Stimulated activated CD8-positive, alpha-beta memory T cell treated with anti-CD3 and anti-CD28 coated beads, Interleukin-4, amount 100 ng/mL, for 24 hours (primary cell): ENCODE measurements around the gene SLC25A13.
"Not testable (repeated sequence)": the region's sequence is repeated elsewhere in the genome, so short reads cannot be mapped to it uniquely, and the experiment has no call there.

Source experiments
- DNase-seq: peaks from one replicate; pipeline ENCODE4 v3.0.0-alpha.2; 2020; ENCODE audit warnings: low read depth

SLC25A13 gene, protein sequence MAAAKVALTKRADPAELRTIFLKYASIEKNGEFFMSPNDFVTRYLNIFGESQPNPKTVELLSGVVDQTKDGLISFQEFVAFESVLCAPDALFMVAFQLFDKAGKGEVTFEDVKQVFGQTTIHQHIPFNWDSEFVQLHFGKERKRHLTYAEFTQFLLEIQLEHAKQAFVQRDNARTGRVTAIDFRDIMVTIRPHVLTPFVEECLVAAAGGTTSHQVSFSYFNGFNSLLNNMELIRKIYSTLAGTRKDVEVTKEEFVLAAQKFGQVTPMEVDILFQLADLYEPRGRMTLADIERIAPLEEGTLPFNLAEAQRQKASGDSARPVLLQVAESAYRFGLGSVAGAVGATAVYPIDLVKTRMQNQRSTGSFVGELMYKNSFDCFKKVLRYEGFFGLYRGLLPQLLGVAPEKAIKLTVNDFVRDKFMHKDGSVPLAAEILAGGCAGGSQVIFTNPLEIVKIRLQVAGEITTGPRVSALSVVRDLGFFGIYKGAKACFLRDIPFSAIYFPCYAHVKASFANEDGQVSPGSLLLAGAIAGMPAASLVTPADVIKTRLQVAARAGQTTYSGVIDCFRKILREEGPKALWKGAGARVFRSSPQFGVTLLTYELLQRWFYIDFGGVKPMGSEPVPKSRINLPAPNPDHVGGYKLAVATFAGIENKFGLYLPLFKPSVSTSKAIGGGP

DNA sequence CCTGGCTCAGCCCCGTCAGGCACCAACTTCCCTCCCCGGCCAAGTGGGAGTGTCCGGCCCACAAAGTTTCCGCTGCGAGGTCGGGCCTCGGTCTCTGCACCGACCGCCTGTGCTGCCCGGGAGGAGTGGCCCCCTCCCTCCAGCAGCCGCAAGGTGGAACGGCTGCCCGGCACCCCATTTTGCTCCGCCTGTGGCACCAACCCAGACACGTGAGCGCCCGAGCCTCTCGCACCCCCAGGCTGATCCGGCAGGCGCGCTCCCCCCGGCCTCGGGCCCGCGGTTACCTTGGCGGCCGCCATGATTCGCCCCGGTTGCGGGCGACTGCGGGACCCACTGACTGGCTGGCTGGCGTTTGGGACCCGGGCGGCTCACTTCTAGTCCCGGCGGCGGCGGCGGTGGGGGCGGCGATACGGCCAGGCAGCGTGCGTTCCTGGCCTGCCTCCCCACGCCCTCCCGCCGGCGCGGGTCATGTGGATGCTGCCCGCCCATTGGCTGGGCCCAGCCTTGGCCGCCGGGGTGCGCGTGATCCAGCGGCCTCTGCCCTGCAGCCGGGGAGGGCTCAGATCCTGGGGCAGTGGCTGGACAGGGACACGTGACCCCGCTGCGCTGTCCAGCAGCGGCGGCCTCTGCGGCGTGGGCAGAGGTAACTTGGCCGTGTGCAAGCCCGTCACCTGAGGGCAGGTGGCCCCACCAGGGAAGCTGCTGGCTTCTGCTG lies at the start of gene SLC25A13:
TSS of gene SLC25A13 (minus strand) at position 441 of the 715 bp plus-strand sequence. CDS start at position 299, 142 bp downstream.
- peak; percentile 55 for DNase-seq

DNA sequence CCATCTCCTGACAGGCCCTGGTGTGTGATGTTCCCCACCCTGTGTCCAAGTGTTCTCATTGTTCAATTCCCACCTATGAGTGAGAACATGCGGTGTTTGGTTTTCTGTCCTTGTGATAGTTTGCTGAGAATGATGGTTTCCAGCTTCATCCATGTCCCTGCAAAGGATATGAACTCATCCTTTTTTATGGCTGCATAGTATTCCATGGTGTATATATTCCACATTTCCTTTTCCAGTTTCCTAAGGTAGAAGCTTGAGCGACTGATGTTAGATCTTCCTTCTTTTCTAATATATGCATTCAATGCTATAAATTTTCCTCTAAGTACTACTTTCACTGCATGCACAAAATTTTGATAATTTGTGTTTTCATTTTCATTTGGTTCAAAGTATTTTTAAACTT lies 44.0 kb upstream of the SLC25A13 start:
- DNase-seq = not testable (repeated sequence)

DNA sequence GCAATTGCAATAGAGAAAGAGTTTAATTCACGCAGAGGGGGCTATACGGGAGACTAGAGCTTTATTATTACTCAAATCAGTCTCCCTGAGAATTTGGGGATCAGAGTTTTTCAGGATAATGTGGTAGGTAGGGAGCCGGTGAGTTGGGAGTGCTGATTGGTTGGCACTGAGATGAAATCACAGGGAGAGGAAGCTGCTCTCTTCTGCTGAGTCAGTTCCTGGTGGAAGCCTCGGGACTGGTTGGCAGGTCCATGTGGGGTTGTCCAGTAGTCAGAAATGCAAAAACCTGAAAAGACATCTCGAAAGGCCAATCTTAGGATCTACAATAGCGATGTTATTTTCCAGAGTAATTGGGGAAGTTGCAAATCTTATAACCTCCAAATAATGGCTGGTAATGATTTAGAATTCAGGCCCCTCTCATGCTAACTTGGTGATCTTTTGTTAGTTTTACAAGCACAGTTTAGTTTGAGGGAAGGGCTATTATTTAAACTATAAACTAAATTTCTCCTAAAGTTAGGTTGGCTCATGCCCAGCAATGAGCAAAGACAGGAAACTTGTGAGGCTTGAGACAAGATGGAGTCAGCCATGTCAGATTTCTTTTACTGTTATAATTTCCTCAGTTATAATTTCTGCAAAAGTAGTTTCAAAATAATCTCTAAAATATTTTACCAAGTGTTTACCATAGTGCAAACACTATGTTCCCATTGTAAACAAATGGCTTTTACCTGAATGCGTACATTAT lies 39.4 kb upstream of the SLC25A13 start:
- DNase-seq = no peak

DNA sequence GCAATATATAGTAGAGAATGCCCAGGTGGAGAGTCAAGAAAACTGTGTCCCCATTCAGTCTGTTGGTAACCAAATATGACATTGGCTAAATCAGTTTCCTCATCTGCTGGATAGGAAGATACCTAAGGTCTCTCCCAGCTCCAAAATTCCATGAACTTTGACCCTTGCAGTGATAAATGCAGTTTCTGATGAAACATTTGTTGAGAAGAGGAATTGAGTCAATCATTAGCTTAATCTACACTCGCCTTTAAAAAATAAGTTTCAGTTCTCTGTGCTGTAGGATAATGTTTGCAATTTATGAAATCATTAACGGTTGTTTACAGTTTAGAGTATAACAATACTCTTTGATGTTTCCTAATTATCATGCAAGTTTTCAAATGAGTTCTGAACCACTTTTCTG lies 38.0 kb upstream of the SLC25A13 start:
- DNase-seq = no peak

DNA sequence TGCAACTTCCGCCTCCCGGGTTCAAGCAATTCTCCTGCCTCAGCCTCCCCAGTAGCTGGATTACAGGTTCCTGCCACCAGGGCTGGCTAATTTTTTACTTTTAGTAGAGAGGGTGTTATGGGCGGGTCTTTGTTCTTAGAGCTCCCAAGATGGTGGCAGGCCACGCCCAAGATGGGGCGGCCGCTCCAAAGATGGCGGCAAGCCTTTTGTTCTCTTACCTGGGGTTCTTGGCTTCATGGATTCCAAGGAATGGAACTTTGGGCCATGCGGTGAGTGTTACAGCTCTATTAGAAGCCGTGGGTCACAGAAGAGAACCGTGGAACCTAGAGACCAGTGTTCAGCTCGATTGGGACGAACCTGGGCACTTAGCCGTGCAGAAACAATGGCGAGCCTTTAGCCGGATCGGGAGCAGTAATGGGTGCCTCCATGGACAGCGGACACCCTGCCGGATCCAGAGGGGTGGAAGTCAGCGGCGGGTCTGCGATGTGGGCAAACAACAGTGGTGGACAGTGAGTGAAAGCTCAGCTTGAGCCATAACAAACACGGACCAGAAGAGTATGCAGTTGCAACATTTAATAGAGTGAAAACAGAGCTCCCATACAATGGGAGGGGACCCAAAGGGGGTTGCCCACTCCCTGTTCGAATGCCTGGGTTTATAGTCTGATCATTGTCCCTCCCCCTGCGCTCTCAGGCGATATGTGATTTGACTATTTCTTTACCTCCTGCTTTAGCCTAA lies 36.5 kb upstream of the SLC25A13 start:
- DNase-seq = not testable (repeated sequence)

DNA sequence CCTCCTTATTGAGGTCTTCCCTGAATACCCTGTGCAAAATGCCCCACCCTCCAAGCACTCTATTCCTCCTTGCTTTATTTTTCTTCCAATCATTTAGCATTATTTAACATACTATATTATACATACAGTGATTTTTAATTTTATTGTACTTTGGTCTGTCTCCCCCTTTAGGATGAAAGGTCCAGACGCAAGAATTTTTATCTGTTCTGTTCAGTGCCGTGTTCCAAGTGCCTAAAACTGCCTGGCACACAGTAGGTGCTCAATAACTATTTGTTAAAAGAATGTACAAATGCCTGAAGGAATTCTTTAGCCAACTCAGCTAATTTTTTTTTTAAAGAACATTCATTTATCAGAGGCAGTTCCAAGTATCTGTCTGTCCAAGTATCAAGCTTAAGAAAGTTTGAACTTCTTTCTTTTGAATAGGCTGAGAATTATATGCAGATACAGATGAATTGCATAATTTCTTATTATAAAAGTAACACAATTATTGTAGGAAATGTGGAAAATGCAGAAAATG lies 34.1 kb upstream of the SLC25A13 start:
- DNase-seq = no peak

DNA sequence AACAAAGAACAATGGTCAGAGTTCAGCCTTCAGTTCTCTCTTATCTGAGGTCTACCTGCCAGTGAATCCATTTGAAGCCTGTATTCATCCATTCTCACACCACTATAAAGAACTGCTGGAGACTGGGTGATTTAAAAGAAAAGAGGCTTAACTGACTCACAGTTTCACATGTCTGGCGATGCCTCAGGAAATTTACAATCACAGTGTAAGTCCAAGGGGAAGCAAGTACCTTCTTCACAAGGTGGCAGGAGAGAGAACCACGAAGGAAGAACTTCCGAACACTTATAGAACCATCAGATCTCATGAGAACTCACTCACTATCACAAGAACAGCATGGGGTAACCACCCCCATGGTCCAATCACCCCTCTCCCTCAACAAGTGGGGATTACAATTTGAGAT lies 33.0 kb upstream of the SLC25A13 start:
- no peak for DNase-seq

DNA sequence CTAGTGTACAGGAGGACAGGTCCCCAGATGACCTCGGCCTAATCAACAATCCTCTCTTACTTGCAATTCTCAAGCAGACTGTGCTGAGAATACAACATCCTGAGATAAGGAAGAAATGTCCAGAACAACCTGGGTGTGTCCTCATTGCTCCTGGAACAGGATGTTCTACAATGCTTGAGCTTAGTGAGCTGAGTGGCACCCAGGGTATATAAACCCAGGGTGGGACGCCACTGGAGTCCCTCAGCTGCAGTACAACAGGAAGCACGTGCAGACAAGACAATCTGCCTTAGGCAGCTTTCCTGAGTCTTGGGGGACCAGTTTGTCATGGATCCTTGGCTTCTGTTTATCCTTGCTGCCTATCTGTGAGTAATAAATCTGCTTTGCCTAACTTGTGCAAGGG lies 27.7 kb upstream of the SLC25A13 start:
- no peak for DNase-seq

DNA sequence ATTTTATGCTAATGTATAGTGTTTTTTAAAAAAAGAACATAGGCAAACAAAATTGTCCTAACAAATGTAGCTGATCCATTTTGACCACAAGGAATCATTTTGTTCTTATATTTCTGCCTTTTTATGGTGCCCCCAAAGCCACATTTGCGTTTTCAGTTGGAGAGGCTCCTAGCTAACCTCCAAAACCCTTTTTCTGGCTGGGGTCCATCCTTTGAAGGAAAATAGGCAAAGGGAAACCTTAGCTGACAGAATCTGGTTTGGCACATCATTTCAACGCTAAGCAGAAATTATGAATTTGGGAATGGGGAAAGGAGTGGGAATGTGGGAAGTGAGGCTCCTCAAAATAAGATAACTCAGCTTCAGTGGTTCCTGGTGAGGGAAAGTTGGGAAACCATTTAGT lies 25.6 kb upstream of the SLC25A13 start:
- no peak for DNase-seq

DNA sequence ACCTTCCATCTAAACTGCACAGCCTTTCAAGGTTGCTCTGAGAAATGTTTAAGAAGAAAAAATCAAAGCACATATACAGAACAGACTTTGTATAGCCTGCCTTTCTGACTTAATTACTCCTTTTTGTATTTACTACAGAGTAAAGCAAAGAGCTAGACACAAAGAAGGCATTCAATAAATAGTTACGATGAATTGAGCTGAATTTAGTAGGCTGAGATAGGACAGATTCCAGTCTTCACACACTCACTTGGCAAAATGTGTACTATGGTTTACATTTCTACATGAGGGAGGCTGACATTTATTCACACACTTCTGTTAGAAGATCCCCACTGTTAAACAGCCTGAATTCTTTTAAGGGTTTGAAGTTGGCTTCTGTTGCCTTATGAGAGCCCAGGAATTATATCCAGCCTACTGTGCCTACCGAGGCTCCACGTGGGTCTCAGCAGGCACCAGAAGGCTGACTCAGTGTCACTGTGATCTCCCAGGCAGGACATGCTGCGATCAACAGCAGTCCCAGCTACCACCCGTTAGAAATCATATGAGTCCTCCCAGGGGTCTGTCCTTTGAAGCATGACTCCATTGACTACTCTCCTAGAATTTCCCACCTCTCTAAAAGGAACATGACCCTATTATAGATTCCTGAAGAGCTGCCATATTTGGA lies 24.5 kb upstream of the SLC25A13 start:
- no peak for DNase-seq

DNA sequence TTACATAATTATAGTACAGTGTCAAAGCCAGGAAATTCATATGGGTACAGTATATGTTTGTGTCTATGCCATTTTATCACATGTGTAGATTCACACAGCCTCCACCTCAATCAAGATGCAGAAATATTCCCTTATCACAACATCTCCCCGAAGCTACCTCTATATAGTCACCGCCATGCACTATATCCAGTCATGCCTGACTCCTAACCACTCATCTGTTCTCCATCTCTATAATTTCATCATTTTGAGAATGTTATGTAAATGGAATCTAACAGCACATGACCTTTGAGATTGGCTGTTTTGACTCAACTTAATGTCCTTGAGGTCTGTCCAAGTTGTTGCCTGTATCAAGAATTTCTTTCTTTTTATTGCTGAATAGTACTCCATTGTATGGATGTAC lies 22.3 kb upstream of the SLC25A13 start:
- no peak for DNase-seq

DNA sequence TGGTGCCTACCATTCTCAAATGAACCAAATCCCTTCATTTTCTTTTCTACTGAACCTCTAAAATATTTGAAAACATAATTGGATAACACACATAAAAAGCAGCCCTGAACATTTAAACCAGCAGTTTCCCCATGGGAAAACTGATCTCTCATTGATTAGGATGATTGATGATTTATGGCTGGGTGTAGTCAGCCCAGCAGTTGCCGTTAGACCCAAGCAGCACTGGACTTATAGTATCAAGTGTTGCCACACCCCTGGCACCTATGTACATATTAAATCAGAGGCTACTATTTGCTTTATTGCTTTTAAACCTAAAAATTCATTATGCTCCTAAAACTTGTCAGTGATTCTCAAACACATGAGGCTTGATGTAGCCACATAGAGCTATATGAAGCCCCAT lies 20.2 kb upstream of the SLC25A13 start:
- DNase-seq = no peak

DNA sequence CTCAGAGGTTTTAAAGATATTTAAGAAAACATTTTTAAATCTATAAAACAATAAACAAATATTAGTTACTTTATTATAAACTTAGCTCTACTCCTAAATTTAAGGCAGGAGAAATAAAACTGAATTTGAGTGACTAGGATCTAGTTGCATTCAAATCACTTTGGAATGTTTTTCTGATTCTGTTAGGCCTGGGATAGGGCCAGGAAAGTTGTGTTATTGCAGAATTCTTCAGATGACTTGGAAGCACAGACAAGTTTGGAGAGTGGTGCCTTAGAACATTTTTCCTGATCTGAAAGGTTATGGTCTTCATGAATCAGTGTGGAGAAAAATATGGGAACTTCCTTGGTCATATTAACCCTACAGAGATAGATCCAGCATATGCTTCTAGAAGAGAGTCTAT lies 15.6 kb upstream of the SLC25A13 start:
- no peak for DNase-seq

DNA sequence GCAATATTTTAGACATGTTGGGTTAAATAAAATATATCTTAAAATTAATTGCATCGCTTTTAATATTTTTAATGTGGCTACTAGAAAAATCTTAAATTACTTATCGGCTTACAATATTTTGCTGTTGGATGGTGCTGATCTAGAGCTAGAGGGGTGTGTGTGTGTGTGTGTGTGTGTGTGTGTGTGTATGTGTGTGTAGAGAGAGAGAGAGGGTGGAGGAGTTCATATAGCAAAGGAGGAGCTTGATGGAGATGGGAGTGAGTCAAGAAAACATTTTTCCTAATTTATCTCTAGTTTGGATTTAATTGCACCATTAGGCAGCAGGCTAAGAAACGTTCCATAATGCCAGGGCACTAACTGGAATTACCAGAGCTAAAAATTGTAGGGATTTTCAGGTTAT lies 10.4 kb upstream of the SLC25A13 start:
- no peak for DNase-seq

DNA sequence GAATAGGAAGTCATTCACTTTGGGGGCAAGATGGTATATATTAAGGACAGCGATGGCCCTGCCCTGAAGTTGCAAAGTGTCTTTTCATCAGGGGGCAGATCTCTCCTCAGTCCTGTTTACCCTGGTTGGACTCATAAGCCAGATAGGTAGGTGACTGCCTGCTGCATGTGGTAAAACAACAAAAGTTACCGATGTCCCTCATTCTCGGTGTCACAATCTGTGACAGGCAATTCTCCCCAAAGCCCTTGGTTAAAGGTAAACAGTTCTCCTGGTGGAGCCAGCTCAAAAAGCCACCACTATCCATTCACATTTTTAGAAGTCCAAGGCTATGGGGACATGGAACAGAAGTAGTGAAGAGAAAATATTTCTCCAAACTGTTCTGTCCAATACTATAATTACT lies 9.9 kb upstream of the SLC25A13 start:
- no peak for DNase-seq

DNA sequence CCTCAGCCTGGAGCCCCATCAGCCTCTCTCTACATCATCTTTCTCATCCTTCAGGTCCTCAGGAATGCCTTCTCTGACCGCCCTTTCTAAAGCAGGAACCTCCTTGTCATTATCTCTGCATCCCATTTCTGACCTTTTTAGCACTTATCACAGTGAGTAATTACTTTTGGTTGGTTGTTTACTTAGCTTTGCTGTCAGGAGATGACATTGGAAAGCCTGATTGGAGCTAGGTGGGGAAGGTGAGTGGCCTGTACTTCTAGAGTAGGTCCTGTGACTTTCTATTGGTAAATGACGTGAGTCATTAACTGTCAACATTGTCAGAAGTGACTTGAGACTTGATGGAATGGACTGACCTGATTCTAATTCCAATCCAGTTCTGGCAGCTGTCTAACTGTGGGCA lies 9.3 kb upstream of the SLC25A13 start:
- DNase-seq = no peak

DNA sequence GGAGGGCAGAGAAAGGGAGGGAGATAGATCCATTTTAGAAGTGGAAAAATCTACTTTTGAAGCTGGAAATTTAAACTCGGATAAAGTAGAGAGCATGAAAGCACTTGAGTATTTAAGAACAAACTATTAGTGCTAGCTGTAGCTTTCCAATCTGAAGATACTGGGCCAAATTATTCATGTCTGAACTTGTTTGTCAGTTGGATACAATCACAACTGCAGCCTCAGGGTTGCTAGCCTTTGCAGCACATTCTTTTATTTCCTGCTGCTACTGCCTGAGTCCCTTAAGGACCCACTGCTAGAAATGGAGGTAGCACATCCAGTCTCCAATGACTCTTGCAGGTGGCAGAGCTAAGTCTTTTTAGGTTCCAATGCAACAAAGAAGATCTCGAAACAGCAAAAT lies 8.3 kb upstream of the SLC25A13 start:
- DNase-seq = no peak

DNA sequence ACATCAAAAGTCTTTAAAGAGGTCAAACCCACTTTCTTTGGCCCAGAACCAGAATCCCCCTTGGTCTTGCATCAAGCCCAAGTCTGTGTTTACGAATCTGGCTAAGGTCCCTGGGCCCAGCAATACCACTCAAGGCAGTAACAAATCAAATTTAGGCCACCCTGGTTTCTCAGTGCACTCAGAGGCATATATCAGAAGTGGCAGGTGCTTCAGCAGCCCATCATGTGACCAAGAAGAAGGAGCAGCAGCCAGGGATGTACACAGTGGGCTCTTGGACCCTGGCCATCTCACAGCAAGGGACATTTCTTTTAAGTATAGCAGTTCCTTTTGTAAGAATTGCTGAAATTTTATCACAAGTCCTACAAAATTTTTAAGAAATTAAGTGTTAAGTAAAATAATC lies 7.3 kb upstream of the SLC25A13 start:
- no peak for DNase-seq

DNA sequence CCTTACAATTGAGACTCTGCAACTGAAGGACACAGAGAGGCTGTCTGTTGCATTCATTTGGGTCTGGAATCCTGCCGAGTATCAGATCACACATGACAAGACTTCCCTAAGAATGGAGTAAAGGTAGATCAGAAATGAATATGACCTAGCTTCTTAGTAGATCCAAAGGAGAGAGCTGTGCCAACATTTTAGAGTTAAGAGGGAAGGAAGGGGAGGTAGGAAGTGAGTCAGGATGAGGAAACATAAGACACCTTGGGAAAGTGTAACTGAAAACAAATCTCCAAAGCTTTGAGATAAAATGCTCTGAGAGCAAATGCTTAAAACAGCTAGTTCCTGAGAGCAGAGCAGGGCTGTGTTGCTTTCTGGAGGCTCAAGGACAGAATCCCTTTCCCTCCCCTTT lies 6.1 kb upstream of the SLC25A13 start:
- DNase-seq = no peak

DNA sequence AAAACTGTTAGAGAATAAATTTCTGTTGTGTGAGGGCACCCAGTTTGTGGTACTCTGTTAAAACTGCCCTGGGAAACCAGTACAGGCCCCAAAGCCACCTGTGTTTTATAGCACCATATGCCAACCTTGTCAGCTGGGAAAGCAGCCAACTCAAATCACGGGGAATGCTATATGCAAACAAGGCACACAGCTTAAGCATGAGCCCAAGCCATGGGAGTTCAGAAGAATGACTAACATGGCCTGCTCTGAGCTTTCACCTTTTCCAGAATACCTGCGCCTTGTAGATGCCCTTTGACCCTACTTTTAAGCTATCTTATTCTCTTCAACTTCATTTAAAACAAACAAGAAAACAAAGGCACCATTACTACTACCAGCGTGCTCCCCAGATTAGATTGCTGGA lies 5.5 kb upstream of the SLC25A13 start:
- no peak for DNase-seq

DNA sequence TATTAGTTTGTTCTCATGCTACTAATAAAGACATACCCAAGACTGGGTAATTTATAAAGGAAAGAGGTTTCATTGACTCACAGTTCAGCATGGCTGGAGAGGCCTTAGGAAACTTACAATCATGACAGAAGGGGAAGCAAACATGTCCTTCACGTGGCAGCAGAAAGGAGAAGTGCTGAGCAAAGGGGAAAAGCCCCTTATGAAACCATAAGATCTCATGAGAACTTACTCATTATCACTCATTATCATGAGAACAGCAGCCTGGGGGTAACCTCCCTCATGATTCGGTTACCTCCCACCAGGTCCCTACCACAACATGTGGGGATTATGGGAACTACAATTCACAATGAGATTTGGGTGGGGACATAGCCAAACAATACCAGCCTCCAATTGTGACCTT lies 4.9 kb upstream of the SLC25A13 start:
- not testable (repeated sequence) for DNase-seq
